Activated T-cell treated with anti-CD3 and anti-CD28 coated beads for 1 hour (primary cell): ENCODE data around the gene CCND1.

Experiments used
- DNase-seq: peaks from one replicate; pipeline ENCODE4 v3.0.0-alpha.2; 2020; ENCODE audit warnings: low read depth

Gene CCND1

DNA sequence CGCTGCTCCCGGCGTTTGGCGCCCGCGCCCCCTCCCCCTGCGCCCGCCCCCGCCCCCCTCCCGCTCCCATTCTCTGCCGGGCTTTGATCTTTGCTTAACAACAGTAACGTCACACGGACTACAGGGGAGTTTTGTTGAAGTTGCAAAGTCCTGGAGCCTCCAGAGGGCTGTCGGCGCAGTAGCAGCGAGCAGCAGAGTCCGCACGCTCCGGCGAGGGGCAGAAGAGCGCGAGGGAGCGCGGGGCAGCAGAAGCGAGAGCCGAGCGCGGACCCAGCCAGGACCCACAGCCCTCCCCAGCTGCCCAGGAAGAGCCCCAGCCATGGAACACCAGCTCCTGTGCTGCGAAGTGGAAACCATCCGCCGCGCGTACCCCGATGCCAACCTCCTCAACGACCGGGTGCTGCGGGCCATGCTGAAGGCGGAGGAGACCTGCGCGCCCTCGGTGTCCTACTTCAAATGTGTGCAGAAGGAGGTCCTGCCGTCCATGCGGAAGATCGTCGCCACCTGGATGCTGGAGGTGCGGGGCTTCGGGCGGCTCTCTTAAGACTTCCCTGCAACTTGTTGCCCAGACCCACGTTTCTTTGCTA lies at the start of gene CCND1:
CCND1 (plus strand) TSS at position 162 of the 587 bp plus-strand sequence; CDS start at position 320, 158 bp downstream.
- DNase-seq = no peak

DNA sequence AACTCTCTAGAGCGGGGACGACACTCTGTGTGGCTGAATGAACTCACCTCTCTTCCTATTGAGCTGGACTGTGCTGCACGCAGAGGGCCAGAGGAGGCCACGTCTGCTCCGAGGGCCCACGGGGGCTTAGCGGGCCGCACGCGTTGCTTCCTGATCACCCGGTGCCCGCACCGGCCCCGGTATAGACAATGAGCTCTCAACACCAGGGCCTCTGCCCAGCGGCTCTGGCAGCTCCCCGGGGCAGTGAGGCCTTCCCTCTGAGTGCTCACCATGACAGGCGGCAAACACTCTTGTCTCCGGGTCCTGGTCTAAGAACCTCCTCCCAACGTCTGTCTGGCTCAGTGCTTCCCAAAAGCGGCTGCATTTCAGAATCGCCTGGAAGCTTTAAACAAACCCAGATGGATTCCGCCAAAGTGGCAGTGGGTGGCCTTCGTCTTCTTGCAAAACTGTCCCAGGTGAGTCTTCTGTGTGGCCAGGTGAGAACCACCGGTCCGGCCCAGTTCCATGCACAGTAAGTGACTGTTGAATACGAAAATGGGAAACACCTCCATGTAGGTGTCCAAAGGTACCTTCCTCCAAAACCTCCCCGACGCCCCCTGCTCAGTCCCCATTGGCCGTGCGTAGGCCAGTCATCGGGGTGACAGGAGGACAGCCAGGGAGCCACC lies 47.8 kb upstream of the CCND1 start:
- DNase-seq = no peak

DNA sequence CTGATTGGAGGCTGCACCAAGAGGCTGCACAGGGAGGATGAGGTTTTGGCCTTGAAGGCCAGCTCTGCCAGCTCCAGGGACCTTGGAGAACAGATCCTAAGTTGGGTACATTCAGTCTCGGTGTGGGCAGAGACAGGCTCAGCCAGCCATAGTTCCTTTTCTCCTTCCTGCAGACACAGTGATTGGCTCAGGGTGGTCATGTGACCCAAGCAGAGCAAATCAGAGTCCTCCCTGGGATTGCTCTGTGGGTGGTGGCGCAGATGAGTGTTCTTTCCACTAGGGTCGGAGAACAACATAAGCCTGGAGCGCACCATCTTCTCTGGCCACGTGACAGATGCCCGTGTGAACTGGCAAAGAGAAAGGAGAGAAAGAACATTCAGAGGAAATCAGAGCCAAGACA lies 47.1 kb upstream of the CCND1 start:
- DNase-seq = no peak

DNA sequence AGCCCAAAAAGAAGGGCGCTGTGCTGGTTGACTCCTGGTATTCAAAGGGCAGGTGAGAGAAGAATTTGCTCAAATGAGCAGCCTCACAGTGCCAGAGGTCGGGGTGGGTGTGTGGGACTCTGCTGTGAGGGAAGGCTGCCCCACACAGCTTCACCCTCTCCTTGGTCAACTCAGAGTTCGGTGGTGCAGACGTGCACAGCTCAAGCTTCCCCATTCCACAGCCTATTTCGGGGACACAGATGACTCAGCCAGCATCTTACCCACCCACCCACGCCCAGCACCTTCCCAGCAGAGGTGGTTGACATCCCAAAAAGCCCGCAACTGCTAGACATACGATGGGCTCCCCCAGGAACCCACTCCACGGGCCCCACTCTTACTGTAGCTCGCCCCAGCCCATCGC lies 46.5 kb upstream of the CCND1 start:
- DNase-seq = no peak

DNA sequence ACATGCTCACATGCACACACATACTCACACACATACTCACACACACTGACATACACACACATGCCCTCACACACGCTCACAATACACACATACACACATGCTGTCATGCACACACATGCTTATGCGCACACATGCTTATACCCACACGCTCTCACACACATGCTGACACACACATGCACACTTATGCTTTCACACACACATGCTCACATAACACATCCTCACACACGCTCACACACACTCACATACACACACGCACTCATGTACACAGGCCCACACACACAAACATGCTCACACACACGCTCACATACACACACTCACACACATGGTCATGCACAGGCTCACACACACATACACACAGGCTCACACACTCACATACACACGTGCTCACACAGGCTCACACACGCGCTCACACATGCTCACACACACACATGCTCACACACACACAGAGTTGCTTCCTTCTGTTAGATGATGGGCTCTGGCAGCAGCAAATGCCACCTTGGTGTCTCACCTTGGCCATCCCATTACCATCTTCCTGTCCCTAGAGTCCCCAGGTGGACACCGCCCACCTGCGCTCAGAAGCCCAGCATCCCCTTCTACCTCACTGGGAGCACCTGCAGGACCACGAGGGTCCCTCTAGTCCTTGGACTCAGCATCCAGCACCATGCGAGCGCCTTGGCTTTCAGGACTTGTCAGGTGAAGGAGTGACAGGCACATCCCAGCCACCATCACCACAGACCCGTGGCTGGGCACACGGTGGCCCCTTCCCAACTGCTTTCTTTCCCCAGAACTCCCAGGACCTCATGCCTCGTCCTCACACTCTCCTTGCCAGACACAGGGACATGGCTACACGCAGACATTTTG lies 44.9 kb upstream of the CCND1 start:
- DNase-seq = no peak

DNA sequence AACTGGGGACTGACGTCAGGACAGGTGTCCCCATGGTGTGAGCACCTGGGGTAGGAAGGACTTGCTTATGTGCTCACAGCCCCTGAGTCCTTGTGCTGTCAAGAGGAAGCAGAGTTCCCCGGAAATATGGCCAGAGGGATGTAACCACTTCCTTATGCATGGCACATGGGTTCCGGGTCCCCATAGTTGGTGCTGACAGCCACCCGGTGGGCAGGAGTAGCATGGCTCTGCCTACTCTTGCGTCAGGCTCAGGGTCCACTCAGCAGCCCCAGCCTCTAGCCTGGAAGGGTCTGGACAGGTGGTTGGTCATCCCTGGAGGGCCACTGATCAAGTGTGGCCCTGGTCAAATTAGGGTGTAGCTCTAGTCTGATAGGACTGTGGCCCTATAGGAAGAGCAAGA lies 42.8 kb upstream of the CCND1 start:
- DNase-seq = no peak

DNA sequence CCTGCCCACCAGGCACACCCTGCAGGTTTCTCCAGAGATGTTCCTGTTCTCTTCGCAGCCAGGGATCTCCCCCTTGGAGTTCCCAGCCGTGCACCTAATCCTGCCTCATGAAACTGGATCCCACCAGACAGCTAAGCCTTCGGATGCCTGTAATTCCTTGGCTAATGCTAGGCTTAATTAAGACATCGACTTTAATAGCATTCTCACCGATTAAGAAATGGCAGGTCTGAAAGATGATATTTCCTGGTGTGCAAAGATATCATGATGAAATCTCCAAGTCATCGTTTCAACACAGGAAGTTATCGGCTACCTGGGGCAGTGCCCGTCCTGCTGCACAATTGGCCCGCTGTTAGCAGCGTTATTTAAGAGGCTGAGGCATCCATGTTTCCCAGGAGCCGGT lies 41.5 kb upstream of the CCND1 start:
- DNase-seq = no peak

DNA sequence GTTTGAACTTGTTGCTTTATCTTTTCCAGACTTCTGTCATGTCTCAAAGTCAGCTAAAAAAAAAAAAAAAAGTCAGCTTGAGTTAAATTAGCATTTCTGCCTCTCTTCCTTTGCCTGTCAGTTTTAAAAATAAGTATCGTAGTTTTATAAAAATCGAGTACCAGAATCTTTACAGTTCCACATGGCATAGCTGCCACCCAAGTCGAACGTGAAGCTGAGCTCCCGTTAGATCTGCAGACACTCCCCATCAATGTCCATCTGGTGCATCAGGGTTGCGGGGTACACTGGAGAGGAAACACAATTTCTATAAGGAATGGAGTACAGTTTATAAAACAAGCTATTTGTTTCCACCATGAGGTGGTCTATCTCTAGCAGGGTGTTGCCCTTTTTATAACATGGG lies 41.0 kb upstream of the CCND1 start:
- DNase-seq = no peak

DNA sequence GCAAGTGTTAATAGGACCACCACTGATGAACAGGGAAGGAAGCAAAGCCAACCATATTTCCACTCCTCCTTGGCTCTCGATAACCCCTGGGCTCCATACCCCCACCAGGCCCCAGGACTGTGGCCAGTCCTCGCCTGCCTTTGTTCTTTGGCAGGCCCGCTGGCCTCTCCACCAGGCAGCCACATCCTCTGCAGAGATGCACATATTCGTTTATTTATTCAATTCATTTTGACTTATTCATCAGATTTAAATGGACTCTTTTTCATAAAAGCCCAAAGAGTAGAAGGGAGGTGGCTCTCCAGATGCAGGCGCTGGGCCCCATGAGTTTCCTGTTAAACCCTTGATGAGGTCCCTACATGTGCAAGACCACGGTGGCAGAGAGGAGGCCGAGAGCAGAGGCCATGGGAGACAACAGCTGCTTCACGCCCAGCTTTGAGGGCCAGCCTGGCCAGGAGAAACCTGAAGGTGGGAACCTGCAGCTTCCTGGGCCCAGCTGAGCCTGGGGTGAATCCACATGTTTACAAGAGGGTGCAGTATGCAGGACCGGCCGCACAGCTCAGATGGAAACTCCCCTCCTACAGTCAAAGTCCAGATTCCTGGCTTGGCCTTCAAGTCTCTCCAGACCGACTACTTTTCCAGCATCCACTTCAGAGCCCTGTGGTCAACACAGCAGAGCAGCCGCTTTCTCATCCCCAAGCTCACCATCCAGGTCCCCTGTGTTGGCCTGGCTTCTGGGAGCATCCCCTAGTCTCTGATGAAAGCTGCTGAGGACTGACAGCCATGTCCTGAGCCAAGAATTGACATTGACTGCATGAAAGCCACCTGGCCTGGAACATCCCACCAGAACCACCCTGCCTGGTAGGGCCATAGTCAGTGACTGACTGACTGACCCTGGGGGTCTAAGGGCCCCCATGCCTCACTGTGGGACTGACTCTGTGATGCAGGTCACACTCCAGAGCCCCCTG lies 39.7 kb upstream of the CCND1 start:
- no peak for DNase-seq

DNA sequence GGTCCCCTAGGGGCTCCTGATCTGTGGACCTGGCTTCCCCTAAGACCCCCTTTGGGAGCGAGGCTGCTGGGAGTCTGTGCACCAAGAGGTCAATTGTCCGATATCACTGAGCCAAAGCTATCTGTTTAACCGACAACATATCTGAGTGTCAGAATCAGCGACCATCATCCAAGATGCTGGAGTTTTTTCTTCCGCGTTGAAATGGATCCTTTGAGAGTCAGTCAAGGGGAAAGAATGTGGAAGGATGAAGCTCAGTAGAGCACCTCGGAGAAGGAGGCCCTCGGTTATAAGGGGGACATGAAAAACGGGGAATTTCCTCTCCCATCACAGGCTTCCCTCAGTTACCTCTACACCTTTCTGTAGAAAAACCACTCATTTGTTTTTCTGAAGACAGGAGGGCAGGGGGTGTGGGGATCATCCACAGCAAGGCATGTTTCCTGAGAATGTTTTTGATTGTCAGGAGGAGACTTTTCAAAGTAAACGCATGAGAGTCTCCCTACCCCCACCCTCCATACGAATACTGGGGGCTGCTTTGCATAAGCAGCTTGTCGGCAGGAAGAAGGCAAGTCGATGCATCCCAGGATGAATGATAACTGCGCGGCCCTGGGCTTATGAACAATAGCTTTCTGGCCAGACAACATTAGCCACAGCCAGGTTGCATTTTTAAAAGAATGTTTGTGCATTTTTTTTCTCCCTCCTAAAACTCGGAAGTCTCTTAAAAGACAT lies 37.7 kb upstream of the CCND1 start:
- no peak for DNase-seq

DNA sequence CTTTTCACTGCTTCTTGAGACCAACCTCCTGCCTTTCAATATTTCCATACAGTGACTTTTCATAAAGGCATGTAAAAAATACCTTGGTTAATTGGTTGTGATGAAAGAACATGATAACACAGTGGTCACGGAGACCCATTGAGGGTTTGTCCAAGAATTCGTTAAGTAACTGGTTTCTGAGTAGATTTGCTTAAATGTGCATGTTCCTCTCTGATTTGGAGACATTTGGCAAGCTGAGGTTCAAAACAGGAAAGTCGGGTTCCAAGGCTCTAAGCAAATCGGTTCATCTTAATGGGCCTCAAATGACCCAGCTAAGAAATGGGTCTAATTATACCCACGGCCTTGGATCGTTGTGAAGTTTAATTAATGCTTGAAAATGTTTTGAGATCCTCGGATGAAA lies 36.9 kb upstream of the CCND1 start:
- no peak for DNase-seq

DNA sequence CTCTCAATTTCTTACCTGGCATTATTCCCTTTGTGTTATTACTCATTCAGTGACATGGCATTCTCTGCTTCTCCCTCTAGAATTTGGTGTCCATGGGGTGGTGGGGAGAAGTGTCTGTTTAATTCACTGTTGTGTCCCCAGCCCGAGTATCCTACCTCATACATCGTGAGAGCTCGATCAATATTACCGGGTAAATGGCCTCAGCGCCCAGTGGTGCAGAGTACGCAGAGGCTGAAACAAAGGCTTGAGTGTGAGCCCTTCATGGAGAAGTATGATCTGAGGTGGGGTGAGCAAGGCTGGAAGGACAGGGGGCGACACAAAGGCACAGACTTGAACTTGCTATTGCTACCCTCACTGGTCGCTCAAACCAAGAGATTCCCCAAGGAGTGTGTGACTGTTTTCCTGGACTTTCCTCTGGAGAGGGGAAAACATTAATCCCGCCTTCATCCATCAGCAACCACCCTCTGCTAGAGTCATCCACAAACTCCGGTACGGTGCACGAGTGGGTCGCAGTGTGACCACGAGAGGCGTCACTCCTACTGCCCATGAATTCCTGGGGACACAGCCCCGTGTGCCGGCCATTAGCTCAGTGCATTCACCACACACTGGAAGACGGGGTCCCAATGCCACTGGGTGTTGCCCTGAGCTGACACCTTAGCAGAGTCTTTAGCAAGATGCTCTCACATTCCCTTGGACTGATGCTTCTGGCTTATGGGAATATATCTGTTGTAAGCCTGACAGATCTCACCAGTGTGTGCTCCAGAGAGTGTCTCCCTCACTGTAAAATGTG lies 35.0 kb upstream of the CCND1 start:
- no peak for DNase-seq

DNA sequence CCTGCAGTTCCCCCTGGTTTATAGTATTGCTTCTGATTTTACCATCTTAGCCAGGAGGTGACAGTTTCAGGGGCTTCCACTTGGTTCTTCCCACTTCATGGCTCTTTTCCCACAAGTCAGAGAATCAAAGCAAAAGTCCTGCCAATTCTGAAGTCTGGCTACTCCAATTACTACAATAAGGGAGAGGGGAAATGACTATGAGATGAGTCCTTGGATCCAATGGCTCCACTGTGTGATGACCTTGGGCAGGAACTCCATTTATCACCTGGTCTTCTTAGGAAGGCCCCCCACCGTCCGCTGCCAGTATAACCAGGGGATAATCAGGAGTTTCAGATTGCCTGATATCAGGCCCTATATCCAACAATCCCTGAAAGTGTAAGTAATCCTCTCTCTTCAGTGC lies 31.6 kb upstream of the CCND1 start:
- no peak for DNase-seq

DNA sequence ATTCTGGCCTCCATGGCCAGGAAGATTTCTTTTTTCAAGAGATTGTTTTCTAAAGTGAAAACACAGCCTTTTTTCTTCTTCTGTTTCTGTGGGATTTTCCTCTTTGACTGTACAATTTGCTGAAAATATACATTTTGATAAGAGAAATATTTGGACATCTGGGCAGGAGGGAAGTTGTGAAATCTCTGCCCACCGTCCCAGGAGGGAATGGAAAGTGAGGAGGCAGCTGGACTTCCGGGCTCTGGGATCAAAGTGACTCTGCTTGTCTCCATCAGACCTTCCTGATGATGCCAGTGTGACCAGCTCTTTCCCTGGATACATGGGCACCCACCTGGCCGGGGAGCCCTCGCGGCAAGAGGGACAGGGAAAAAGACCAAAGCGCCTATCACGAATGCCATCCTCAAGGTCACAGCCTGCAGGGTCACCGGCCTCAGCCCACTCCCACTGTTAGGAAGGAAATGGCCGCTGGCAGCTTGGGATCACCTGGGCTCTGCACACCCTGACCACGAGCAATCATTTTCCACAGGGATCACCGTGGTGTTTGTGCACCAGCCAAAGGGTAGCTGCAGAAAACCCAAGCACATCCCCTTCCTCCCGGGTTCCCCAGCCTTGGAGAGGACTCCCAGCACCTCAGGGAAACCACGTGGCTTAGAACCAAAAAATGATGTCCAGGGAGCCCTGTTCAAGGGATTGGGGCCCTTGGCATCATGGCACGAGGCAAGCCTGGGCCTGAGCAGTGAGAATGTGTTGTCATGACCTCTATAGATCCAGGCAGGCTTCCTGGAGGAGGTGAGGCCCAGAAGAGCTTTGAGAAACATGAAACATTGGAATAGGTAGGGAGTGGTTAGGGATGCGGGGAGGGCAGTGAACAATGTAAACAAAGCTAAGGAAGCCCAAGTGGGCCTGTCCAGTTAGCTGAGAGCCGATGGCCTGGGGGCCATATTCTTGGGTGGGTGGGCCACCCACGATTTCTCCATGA lies 29.1 kb upstream of the CCND1 start:
- DNase-seq = no peak

DNA sequence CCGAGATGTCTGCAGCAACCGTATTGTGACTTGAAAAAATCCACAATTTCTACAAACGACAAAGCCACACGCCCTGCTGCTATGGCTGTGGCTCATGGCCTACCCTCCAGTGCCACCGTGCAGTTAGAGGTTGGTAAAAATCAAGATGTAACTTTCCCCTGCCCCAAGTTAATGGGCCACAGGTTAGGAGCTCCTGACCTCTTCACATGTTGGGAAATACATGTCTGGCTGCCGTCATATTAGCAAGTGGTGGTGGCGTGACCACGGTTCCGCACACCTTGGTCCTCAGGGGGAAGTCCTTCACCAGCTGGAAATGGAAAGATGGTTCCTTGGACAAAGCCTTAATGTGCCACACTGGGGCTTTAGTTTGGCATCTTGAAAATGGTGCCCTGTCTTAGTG lies 27.4 kb upstream of the CCND1 start:
- DNase-seq = no peak

DNA sequence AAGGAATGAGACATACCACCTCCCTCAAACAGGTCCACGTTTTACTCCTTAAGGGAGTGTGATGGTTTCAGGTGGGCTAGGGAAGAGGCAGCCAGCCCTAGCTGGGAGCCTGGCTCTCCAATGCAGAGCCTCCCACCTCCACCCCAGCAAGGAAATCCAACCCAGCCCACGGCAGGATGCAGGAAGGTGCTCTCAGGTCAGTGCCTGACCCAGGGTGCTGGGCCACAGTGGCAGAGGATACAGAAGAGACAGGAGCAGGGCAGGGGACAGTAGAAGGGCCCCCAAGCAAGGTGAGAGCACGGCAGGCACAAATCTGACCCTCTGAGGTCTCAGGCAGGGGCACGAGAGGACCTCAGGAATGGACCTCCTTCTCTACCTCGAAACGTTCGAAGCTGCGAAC lies 26.9 kb upstream of the CCND1 start:
- DNase-seq = no peak

DNA sequence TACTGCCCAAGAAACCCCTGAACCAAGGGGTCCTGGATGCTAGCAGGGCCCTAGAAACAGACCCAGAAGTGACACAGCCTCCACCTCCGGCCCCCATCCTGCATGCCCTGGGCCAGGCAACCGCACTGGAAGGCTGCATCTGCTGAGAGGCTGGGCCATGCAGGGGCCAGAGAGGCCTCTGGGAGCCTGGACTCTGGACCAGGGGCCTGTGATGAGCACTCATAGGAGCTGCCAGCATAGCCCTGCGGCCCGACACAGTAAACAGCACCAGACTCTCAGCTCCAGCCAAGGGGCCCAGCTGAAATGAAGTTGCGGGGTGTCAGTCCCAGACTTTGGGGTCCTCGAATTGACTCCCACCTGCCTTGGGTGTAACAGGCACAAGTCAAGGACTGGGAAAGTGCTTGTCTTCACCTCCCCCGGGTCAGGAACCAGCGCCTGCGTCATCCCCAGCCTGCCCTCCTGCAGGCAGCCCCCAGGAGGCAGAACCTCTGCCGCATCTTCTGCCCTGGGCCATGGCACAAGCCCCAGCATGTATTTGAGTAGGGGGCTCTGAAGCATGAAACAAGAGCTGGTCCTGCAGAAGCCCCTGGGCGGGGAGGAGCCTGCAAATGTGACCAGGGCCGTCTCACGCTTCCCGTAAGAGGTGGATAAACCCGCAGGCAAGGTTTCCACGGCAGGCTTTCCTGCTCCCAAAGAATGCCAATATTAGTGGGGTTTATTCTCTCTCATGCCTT lies 25.2 kb upstream of the CCND1 start:
- no peak for DNase-seq

DNA sequence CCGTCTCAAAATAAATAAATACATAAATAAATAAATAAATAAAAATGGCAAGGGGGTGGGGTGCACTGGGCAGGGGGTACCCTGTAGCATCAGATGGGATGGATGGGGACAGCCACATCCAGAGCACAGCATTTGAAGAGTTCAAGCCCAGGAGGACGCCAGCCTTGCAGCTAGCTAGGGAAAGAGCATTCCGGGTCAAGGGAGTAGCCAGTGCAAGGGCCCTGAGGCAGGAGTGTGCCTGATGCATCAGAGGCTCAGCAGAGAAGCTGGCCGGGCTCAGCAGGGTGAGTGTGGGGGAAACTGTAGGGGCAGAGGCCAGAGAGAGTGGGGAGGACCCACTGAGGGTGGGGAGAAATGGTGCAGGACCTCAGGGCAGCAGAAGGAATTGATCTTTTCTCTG lies 23.7 kb upstream of the CCND1 start:
- DNase-seq = no peak

DNA sequence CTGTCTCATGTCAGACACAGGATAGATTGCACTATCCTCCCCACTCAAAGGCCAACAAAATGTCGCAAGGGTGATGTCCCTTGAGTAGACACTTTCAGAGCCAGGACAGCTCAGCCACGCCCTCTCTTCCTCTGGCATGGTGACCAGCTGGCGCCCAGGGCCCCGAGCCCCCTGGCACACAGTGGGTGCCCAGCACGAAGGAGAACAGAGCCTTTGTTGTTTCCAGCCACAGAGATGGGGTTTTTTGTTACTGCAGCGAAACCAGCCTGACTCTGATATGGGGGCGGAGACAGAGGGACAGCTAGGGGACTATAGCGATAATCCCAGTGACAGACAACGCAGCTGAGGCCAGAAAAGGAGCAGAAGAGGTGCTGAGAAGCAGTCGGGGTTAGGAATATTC lies 23.3 kb upstream of the CCND1 start:
- DNase-seq = no peak
